Right lobe of liver (tissue), 6 donors: ENCODE results near the gene DDRGK1. TPM values are rescaled to one million over a fixed set of nuclear protein-coding genes. Genes with fewer than 3 reads are reported as not detected.

Source experiments
- ATAC-seq, 4 donors: fragments of 200-7000 bp; cut with Tn5 transposase; one replicate each; pipeline ENCODE4 v1.9.1; 2020; ENCODE audit warnings: mild to moderate bottlenecking in 4 of 4, moderate library complexity in 4 of 4
- DNase-seq, 3 donors: peaks; one replicate each; pipeline ENCODE4 v3.0.0-alpha.2; 2020
- H3K27ac ChIP-seq, 3 donors: fragments of 200-600 bp; one replicate each; pipeline ENCODE4 v1.8.0; 2022
- H3K27me3 ChIP-seq, 2 donors: fragments of 200-600 bp; one replicate each; pipeline ENCODE4 v1.8.0; 2022
- H3K36me3 ChIP-seq, 4 donors: fragments of 200-600 bp; sonication (generic) in 1 of 4; one replicate each; pipeline versions ENCODE4 v1.5.1 to v1.8.0; 2017 to 2022; ENCODE audit warnings: control low read depth in 1 of 4
- H3K4me1 ChIP-seq, 4 donors: fragments of 200-600 bp; sonication (generic) in 1 of 4; one replicate each; pipeline versions ENCODE4 v1.5.1 to v1.8.0; 2017 to 2022; ENCODE audit warnings: control low read depth in 1 of 4
- H3K4me3 ChIP-seq, 3 donors: fragments of 200-600 bp; one replicate each; pipeline ENCODE4 v1.8.0; 2022
- H3K9me3 ChIP-seq, 4 donors: fragments of 200-600 bp; sonication (generic) in 1 of 4; one replicate each; pipeline versions ENCODE4 v1.5.1 to v1.8.0; 2017 to 2022; ENCODE audit warnings: control low read depth in 1 of 4
- CTCF ChIP-seq, 4 donors: fragments of 200-600 bp in 3 of 4; fragments of 450-650 bp in 1 of 4; IDR thresholded peaks; one replicate each; pipeline versions ENCODE4 v1.5.1 to v1.8.0; 2016 to 2022; ENCODE audit warnings: antibody characterized with exemption in 4 of 4, mild to moderate bottlenecking in 2 of 4
- POLR2A ChIP-seq: fragments of 450-650 bp; IDR thresholded peaks from one replicate; pipeline ENCODE4 v1.6.1; 2017; ENCODE audit warnings: antibody characterized with exemption, mild to moderate bottlenecking
- WGBS: methylation state at CpG from one replicate; pipeline ENCODE4 v1.1.6; 2018; ENCODE audit warnings: low coverage, low lambda C conversion rate; ENCODE audit not compliant: insufficient coverage; ENCODE audit errors: missing lambda C conversion rate; 5-methylcytosine and 5-hydroxymethylcytosine counted together
- intact Hi-C, 2 donors: fragments of 100-400 bp; cut with DNase I; formaldehyde crosslinking; loops; one replicate each; pipeline versions ENCODE4 v1.11.2 to v1.14.1; 2022
- total RNA-seq, 6 experiments: library from RNA; depleted of rRNA in 2 of 6; stranded (reverse); fragments of >200 nt in 2 of 6; fragmentation: NEBNext Ultra II Directional in 3 of 6; extraction: Animal tissue kit (Norgen Biotek cat#: 25700) in 3 of 6; gene quantifications; one replicate each; pipeline versions ENCODE4 v1.1.0 to v1.2.4, GENCODE V29; 2016 to 2023
- donor health status: DM: no; HTN: yes; CAD: no.
- donor health status: DM: no; HTN: no; CAD: no.
- donor health status: DM: no; HTN: no; CAD: no.
- donor health status: DM: no; HTN: yes; CAD: no.
- donor health status: DM: no; HTN: yes; CAD: no.

The DDRGK1 gene
- total RNA-seq, 6 experiments from 2014 or later, result 55.0 to 76.1 (median 60.1) TPM

DNA sequence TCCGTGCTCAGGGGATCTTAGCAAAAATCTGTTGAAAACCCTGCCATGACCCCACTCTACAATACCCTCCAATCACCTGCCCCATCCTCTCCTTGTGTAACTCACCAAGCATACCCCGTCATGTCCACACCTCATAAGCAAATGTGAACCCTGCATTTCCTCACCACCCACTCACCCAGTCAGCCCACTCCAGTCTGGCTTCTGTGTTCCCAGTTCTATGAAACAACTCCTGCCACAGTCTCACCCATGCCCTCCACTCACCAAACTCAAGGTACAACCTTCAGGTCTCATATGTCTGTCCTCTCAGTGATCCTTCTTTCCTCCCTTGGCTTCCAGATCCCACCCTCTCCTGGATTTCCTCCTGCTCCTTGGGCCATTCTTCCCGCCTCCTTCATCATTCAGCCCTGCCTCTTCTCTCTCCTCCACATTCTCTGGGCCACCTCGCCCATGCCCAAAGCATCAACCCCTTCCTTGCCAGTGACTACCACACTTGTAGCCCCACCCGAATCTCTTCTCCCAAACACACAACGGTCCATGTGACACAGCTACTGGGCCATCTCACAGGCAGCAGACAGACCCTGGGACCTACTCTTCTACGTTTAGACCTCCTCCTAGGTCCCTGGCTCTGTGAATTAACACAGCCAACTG is 8.8 kb downstream of the DDRGK1 start:
- no peak overlapping the region for H3K27ac ChIP-seq
- no peak for ATAC-seq
- TF ChIP-seq POLR2A, result no peak
- TF ChIP-seq CTCF (IDR thresholded peaks at IDR 0.05), result no peak
- peak in 1 of 3 donors; percentile 16 for DNase-seq
- peaks cover 0 to 71% (median 36%) of the 10 kb centered on the region in 4 donors for H3K36me3 ChIP-seq
- intact Hi-C loops, result no loop called here
- H3K4me3 ChIP-seq, result no peak overlapping the region
- no peaks in the 10 kb centered on the region for H3K27me3 ChIP-seq
- 91% methylated on average over 6 of the region's 7 CpGs for WGBS
- H3K4me1 ChIP-seq, result no peaks in the 10 kb centered on the region
- no peaks in the 10 kb centered on the region for H3K9me3 ChIP-seq

GRCh38 chr20:3194617-3195280 is 9.7 kb downstream of the DDRGK1 start:
- Histone ChIP-seq H3K27me3 (no peaks in the 10 kb centered on the region), H3K4me1 (no peaks in the 10 kb centered on the region), H3K36me3 (peaks cover 0 to 70% (median 30%) of the 10 kb centered on the region in 4 donors), H3K4me3 (no peak overlapping the region), H3K27ac (no peak overlapping the region), H3K9me3 (no peaks in the 10 kb centered on the region)
- ATAC-seq (no peak), DNase-seq (peak in 1 of 3 donors; percentile 42)
- 100% methylated on average over 1 of the region's 10 CpGs for WGBS
- TF ChIP-seq POLR2A, result no peak
- intact Hi-C loops, result no loop called here

- H3K36me3 ChIP-seq, result peaks cover 0 to 64% (median 28%) of the 10 kb centered on the region in 4 donors
- no peaks in the 10 kb centered on the region for H3K27me3 ChIP-seq
- DNase-seq (peak in 1 of 3 donors; percentile 21), ATAC-seq (no peak)
- H3K4me3 ChIP-seq, result no peak overlapping the region
- no peaks in the 10 kb centered on the region for H3K4me1 ChIP-seq
- intact Hi-C loops, result no loop called here
- H3K9me3 ChIP-seq, result no peaks in the 10 kb centered on the region
- TF ChIP-seq CTCF (IDR thresholded peaks at IDR 0.05) (no peak), POLR2A (no peak)
- WGBS, result 100% methylated on average over 1 of the region's 14 CpGs
- no peak overlapping the region for H3K27ac ChIP-seq
Observed at GRCh38 chr20:3193806-3194616, 10.5 kb downstream of the DDRGK1 start.

- Histone ChIP-seq H3K36me3 (peaks cover 0 to 58% (median 25%) of the 10 kb centered on the region in 4 donors), H3K27ac (no peak overlapping the region)
Observed at GRCh38 chr20:3192226-3193015, 12.1 kb downstream of the DDRGK1 start.

More at GRCh38 chr20:3192226-3193015, 12.1 kb downstream of the DDRGK1 start:
- intact Hi-C loops, result no loop called here
- ATAC-seq, result no peak
- H3K4me1 ChIP-seq, result no peaks in the 10 kb centered on the region
- no peaks in the 10 kb centered on the region for H3K27me3 ChIP-seq
- 80% methylated on average over 3 of the region's 18 CpGs for whole genome bisulfite sequencing
- peak in 1 of 3 donors; percentile 18 for DNase-seq
- no peak overlapping the region for H3K4me3 ChIP-seq
- TF ChIP-seq CTCF (IDR thresholded peaks at IDR 0.05) (no peak), POLR2A (no peak)
- no peaks in the 10 kb centered on the region for H3K9me3 ChIP-seq
